Stimulated activated CD8-positive, alpha-beta memory T cell treated with anti-CD3 and anti-CD28 coated beads, Interleukin-2, amount 100 ng/mL, for 48 hours (primary cell): Measurements from ENCODE around the gene TBX1.

Experiments used
- DNase-seq, 2 donors: peaks; one replicate each; pipeline ENCODE4 v3.0.0-alpha.2; 2020; ENCODE audit warnings: low read depth in 2 of 2

The TBX1 gene

DNA sequence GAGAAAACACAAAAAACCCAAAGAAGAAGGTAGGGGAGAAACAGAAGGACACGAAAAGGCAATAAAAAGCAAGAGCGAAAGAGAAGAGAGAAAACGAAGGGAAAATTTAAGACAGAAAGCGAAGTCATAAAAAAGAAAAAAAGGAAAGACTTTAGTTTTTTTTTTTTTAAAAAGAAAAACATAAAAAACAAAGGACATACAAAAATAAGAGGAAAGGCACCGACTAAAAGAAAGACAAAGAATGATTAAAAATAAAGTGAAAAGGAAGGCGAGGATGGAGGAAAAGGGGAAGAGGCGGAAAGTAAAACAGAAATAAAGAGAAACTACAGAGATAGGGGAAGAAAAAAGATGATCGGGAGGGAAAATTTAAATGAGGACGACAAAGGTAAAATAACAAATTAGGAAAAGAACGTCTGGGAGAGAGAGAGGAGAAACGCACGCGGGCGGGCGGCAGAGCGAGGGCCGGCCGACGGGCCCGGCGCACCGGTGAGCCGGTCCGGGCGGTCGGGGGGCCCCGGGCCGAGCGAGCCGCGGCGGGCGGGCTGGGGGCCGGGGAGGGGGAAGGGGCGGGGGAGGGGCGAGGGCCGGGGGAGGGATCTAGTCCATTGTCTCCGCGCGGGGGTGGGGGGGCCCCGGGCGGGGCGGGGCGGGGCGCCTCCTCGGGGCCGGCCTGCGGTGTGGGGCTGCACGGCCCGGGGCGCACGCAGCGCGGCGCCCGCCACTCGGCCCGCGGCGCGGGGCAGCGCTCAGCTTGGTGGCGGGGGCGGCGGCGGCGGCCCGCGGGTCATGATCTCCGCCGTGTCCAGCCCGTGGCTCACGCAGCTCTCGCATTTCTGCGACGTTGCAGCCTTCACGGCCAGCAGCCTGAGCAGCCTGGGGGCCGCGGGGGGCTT lies at the start of gene TBX1:
Gene TBX1, plus strand, starts transcription at position 721 of the 893 bp plus-strand sequence. Its CDS starts 66 bp downstream, at position 787.
- no peak for DNase-seq

DNA sequence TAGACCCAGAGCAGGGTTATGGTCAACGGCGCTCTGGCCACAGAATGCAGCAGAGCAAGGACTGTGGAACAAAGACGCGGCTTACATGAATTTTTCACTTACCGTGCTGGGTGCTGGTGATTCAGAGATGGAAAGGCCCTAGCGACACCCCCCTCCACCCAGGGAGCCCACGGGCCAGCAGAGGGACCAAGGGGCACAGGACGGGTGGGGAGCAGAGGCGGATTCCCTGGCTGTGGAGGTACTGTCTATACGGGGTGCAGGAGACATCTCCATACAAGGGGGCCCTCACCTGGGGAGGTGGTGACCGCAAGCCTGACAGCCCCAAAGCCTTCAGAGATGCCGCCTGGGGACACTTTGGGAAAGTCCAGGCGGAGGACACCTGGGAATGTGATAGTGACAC lies 47.3 kb upstream of the TBX1 start:
- DNase-seq: no peak

DNA sequence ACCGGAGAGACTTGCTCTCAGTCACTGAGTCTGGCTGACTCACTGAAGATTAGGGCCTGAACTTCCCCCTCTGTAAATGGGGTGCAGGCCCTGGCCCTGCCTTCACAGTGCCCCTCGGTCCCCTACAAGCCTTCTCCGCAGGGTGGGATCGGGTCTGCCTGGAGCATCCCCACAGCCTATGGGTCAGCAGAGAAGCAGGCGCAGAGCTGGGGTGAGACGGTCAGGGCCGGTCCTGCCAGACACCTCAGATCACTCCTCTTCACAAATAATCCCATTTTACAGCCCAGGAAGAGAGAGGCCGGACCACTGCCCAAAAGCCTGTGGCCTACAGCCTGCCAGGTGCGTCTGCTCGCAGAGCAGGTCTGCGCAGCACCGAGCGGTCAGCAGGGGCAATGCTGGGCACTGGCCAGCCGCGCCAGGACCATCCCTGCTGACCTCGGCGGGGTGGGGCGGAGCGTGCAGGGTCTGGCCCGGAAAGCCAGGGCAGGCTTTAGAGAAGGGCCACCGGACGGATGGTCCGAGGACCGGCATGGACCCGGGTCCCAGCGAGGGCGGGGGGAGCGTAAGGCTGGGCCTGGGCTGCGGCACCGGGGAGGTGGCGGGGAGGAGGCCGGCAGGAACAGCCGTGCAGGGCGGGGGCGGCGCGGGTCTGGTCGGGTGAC lies 46.8 kb upstream of the TBX1 start:
- DNase-seq: no peak

DNA sequence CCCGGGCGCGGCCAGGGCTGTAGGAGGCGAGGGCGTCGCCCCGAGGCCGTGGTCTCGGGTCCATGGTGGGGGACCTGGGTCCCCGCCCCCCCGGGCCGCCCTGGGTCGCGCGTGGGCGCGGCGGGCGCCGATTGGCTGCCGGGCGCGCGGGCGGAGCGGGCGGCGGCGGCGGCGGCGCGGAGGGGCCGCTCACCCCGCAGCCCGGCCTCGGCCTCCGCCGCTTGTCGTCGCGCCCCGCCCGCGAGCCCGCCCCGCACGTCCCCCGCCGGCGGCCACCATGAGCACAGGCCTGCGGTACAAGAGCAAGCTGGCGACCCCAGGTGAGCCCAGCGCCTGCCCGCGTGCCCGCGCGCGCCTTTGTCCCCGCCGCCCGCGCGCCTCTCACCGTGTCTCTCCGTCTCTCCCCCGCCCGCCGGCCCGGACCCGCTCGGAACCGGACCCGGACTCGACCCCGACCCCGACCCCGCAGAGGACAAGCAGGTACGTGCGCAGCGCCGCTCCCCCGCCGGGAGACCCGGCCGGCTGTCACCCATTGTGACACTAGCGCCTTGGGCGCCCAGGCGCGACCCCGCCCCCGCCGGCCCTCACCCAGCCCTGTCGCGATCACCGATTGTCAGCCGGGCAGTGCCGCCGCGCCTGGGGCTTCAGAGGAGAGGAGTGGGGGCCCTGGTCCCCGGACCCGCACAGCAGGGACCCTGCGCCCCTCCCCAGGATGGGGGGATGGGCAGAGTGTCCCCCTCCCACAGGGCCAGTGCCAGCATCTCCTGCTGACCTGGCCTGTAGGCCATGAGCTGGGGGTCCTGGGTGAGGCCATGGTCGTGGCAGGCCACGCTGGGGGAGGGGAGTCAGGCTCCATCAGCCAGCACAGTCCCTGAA lies 46.0 kb upstream of the TBX1 start, which contains the start of gene SEPTIN5:
Gene SEPTIN5, plus strand, starts transcription at position 192 of the 876 bp plus-strand sequence. Its CDS starts 86 bp downstream, at position 278.
- DNase-seq: no peak

DNA sequence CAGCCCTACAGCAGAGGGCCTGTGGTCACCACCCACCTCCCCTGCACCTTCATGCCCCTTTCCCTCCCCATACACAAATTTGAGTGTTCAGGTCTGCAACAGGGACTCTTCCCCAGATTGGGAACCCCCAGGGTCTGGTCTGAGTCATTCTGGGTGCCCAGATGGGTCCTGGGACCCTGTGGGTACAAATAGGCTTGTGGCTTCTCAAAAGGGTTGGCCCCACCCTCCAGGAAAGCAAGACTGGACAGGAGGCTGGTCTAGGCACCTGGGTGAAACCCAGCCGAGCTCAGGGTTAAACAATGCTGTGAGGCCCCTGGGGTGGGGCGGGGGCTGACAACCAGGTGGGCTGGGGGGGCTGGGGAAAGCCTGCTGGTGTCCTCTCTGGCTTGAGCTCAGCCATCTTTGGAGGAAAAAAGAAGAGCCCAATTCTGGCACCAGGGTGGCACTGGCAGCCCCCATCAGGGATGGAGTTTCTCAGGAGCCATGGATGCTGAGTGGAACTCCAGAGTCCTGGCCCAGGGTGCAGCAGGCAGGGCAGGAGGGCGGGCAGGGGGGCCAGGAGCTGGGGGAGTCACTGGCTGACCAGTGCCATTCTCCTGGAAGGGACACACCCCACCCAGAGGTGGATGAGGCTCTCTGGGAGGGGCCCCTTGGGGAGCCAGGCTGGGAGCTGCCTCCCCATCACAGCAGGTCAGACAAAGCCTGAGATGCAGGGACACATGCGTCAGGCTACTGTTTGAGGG lies 45.2 kb upstream of the TBX1 start:
- DNase-seq: no peak

DNA sequence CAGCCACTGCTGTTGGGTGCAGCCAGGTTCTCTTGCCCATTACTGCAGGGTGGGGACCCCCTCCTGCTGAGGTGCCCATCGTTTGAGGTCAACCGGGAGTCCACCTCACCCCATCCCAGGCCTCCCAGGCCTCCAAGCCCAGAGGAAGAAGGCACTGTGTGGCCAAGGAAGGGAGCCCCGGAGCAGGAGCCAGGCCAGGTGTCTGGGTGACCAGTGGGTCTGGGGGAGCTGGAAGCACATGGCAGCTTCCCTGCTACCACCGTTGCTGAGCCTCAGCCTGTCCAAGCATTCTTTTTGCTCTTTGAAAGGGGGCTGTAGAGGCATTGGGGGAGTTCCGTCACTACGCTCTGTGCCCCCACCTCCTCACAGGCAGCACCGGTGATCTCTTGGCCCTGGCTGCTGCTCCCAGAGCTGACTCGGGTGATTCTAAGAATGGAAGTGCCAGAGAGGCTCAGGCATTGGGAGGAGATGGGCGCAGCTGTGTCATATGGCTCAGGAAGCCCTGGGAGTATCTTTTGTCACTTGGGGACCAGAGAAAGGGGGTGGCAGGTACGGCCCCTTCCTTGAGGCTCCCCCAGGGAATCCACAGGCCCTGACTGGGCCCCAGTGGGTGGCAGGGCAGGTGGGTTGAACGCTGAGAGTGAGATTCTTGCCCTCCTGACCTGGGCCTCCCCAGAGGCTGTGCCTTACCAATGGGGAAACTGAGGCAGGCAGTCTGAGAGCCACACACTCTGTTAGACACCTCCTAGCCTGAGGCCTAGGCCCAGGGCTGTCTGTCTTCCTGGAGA lies 44.3 kb upstream of the TBX1 start:
- no peak for DNase-seq

DNA sequence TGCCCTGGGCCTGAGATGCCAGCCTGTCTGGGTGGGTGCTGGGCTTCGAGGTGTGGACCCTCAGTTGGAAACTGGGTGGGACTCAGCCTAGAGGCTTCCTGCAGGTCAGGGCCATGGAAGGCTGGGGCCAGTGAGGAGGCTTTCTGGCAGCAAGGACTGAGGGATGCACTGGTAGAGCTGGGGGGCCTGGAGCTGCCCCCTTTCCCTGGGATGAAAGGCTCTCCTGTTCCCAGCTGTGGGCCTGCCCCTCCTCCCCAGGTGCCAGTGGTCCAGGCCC lies 43.8 kb upstream of the TBX1 start:
- DNase-seq: no peak

DNA sequence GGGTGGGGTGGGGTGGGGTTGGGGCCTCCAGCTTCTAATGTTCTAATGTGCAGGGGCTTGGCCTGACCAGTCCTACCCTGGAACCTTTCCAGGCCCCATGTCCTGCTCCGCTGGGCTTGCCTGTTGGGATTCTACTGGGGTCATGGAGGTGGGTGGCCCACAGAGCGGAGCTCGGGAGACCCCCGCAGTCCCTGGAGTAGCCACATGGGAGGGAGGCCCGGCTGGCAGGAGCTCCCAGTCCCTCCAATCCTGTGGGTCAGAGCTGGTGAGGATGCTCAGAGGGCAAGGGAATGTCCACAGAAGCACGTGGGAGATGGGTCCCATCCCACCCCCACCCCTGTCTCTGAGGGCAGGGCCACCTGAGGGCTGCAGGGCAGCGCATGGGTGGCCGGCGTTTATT lies 43.4 kb upstream of the TBX1 start:
- DNase-seq: no peak

DNA sequence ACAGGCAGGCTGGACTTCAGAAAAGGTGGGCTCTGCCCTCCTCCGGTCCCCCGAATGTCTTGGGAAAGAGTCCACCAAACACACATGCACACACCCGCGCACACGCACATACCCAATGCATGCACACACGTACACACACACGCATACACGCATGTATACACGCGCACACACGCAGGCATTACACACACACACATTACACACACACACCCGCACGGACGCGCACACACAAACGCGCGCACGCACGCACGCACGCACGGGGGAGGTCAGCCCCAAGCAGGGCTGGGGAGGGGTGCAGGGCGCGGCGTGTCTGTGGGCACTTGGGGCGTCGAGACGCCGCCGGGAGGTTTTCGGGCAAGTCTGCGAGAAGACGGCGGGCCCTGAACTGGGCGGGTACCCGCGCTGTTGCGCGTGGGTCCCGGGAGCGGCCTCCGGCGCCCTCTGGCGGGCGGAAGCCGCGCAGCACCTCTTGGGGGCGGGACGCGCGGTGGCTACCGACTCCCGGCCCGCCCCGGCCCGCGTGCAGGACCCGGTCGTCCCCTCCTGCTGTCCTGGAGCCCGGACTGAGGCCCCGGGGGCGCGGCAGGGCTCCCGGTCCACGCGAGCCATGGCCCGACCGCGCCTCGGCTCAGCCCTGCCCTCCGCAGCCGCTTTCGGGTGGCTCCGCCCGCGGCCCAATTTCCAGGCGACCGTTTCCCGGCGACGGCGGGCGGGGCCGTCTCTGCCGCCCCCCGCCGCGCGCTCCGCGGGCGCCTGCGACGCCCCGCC lies 42.7 kb upstream of the TBX1 start:
- peak; percentile 64 to 66 for DNase-seq

DNA sequence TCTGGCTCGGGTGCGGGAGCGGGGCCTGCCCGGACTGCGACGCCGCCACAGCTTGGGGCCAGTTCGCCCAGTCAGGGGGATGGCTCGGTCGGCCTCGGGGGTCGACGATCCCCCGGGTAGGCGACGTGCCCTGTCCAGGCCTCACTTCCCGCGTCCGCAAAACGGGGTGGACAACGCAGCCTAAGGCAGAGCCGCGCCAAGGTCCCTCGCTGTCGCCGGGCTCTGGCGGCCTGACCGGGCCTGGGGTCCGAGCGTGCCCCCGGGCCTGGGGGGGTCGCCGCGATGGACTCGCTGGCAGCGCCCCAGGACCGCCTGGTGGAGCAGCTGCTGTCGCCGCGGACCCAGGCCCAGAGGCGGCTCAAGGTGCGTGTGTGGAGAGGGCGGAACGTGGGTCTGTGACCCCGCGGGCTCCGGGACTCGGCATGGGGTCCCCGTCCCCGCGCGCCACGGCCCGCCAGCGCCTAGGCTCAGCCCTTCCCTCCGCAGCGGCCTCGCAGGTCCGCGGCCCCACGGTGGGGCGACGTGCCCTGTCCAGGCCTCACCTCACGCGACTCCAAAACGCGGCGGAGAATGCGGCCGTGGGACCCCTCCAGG lies 42.0 kb upstream of the TBX1 start:
- no peak for DNase-seq

DNA sequence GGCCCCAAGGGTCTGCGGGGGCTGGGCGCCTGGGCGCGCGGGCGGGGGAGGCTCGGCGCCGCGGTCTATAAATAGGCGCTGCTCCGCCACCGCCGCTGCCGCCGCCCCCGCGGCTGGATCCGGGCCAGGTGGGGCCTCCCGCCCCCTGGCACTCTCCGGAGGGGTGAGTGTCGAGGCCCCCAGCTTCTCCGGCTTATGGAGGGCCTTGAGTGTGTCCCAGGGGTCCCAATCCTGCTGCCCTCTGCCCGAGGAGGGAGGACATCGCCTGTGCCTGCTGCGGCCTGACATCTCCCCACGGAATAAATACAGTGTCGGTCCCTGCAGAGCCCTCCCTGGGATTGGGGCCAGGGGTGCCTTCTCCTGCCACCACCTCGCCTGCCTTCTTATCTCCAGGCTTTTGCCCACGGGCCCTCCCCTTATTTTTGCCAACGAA lies 41.5 kb upstream of the TBX1 start:
- DNase-seq: no peak

DNA sequence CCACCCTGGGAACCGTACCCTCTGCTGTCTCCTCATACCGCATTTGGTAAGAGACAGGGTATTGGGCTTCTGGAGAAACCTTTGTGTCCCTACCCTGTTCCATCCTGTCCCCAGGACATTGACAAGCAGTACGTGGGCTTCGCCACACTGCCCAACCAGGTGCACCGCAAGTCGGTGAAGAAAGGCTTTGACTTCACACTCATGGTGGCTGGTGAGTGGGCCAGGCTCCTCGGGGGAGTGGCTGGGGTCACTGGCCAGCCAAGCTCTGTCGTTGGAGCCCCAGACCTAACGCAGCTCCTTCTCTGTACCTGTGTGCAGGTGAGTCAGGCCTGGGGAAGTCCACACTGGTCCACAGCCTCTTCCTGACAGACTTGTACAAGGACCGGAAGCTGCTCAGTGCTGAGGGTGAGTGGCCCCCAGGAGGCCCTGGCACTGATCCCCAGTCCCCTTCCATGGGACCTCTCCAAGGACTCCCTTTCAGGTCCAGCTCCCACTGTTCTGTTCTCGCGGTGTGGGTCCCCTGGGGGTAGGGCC lies 41.0 kb upstream of the TBX1 start:
- no peak for DNase-seq

DNA sequence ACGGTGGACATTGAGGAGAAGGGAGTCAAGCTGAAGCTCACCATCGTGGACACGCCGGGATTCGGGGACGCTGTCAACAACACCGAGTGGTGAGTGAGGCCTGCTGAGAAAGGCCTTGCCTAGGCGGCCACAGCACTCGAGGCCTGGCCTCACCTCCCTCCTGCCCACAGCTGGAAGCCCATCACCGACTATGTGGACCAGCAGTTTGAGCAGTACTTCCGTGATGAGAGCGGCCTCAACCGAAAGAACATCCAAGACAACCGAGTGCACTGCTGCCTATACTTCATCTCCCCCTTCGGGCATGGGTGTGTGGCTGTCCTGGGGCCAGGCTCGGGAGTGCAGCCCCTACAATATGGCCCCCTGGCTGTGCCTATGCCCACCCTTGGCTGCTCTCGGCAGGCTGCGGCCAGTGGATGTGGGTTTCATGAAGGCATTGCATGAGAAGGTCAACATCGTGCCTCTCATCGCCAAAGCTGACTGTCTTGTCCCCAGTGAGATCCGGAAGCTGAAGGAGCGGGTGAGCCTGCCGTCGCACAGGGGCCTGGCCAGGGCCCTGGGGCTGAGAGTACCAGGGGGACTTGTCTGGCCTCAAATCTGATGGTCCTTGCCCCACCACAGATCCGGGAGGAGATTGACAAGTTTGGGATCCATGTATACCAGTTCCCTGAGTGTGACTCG lies 40.3 kb upstream of the TBX1 start:
- no peak for DNase-seq

DNA sequence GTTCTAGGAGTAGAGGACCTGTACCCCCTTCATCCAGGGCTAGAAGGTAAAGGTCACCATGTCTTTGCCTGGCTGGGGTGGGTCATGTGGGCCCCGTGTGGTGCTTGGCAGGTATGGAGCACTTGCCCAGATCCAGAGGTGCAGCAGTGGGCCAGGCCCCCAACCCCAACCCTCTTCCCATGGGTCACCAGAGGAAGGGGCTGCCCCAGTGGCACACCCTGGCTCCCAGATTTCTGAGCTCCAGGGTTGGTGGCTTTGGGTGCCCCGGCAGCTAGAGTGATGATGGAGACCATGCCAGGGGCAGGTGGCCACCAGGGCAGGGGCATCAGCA lies 39.6 kb upstream of the TBX1 start:
- DNase-seq: no peak

DNA sequence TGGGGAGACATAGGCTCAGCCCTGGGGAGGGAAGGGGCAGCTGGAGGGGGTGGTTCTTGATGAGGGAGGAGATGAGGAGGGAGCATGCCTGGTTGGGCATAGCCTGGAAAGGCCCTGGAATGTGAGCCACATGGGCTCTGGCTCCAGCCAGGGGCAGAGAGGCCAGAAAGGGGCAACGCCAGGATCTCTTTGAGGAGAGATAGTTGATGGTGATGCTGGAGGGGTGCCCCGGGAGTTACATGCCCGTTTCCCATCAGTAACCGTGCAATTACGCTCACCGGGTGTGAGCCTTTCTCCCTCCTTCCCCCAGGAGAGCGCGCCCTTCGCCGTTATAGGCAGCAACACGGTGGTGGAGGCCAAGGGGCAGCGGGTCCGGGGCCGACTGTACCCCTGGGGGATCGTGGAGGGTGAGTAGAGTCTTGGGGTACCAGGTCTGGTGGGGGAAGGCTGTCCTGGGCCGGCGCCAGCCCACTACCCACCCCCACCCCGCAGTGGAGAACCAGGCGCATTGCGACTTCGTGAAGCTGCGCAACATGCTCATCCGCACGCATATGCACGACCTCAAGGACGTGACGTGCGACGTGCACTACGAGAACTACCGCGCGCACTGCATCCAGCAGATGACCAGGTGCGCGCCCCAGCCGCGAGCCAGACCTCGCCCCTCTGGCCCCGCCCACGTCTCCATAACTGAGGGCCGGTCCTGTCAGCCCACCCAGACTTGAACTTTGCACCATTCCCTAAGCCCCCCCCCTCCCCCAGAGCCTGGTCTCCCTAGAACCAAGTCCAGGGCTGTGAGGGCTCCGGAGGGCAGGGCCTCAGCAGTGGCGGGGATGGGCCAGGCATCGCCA lies 39.0 kb upstream of the TBX1 start:
- DNase-seq: no peak

DNA sequence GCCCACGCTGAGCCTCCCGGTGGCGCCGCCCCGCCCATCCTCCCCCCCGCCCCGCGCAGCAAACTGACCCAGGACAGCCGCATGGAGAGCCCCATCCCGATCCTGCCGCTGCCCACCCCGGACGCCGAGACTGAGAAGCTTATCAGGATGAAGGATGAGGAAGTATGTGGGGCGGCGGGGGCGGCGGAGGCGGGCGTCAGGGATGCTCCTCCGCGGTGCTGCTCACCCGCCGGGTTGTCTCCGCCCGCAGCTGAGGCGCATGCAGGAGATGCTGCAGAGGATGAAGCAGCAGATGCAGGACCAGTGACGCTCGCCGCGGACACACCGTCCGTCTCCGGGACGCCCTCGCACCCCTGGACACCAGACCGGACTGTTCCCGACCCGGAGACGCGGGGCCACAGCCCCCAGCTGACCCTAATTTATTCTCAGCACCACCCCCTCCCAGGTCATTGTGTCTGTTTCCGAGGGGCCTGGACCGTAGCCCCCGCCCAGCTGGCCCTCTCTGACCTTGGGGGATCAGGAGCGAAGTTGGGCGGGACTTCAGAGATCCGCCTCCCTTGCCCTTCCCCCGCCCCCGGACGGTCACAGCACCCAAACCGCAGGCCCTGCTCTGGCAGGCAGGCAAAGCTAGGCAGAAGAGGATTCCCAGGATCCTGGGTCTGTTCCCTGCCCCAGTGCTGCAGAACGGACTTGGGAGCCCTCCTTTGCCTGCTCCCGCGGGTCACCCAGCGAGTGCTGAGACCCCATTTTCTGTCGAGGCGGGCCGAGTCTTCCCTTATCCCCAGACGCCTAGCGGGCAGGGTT lies 38.2 kb upstream of the TBX1 start:
- no peak for DNase-seq

DNA sequence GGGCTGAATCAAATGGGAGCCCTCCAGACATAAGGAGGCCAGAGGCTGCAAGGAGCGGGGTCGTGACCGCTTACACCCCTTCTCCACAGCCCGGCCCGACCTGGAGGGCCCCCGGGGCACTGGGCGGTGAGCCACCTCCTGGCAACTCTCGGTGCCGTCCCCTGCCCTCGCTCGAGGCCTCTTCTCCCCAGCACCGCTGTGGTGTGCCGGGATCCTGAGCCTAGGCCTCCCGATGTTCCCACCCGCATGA lies 37.7 kb upstream of the TBX1 start:
- DNase-seq: no peak
